CD14-positive monocyte (primary cell): ENCODE measurements around the gene DGKH. TPM values are rescaled to one million over a fixed set of nuclear protein-coding genes. Genes with fewer than 3 reads are reported as not detected.

Experiments used
- DNase-seq, 3 donors: peaks; one replicate each; pipeline ENCODE4 v3.0.0-alpha.2; 2011 to 2022
- H2AFZ ChIP-seq: 2 replicates; pipeline ENCODE4 v1.6.0; 2012; ENCODE audit warnings: mild to moderate bottlenecking, low read depth, low read length, inconsistent platforms; ENCODE audit not compliant: insufficient read depth, poor library complexity, severe bottlenecking
- H3K27ac ChIP-seq, 2 donors: 1 replicate in 1 of 2; 2 replicates in 1 of 2; pipeline ENCODE4 v1.5.1; 2012 to 2013; ENCODE audit warnings: low read length in 2 of 2, control low read depth in 1 of 2, inconsistent platforms in 1 of 2, low read depth in 1 of 2, mild to moderate bottlenecking in 1 of 2
- H3K27me3 ChIP-seq, 2 donors: one replicate each; pipeline versions ENCODE4 v1.6.0 to v1.6.1; 2011 to 2013; ENCODE audit warnings: low read length in 2 of 2; ENCODE audit not compliant: control insufficient read depth in 2 of 2, insufficient read depth in 2 of 2
- H3K36me3 ChIP-seq, 2 donors: replicated peaks in 1 of 2; 1 replicate in 1 of 2; 2 replicates in 1 of 2; pipeline versions ENCODE4 v1.5.1 to v1.6.1; 2012 to 2013; ENCODE audit warnings: low read length in 2 of 2, control low read depth in 1 of 2, inconsistent platforms in 1 of 2, mild to moderate bottlenecking in 1 of 2; ENCODE audit not compliant: insufficient read depth in 2 of 2, control insufficient read depth in 1 of 2
- H3K4me1 ChIP-seq, 2 donors: 1 replicate in 1 of 2; 2 replicates in 1 of 2; pipeline versions ENCODE4 v1.5.1 to v1.6.1; 2012 to 2013; ENCODE audit warnings: low read length in 2 of 2, control low read depth in 1 of 2, inconsistent platforms in 1 of 2, mild to moderate bottlenecking in 1 of 2, moderate library complexity in 1 of 2; ENCODE audit not compliant: insufficient read depth in 2 of 2, control insufficient read depth in 1 of 2
- H3K4me2 ChIP-seq: replicated peaks from 2 replicates; pipeline ENCODE3; 2012; ENCODE audit warnings: low read length, moderate library complexity, mild to moderate bottlenecking; ENCODE audit not compliant: poor library complexity, severe bottlenecking; ENCODE audit errors: extremely low read depth
- H3K4me3 ChIP-seq, 3 experiments: fragments of 200-600 bp in 1 of 3; sonication (generic) in 1 of 3; replicated peaks in 1 of 3; 1 replicate in 2 of 3; 2 replicates in 1 of 3; pipeline ENCODE4 v1.5.1; 2011 to 2013; ENCODE audit warnings: low read length in 3 of 3, mild to moderate bottlenecking in 3 of 3, control low read depth in 2 of 3, low read depth in 2 of 3, inconsistent platforms in 1 of 3, moderate library complexity in 1 of 3
- H3K79me2 ChIP-seq: 2 replicates; pipeline ENCODE4 v1.6.0; 2012; ENCODE audit warnings: mild to moderate bottlenecking, control low read depth, inconsistent platforms, low read length, moderate library complexity; ENCODE audit not compliant: insufficient read depth
- H3K9ac ChIP-seq: 2 replicates; pipeline ENCODE4 v1.6.0; 2017; ENCODE audit warnings: low read length, mild to moderate bottlenecking; ENCODE audit not compliant: insufficient read depth, poor library complexity, severe bottlenecking
- H3K9me3 ChIP-seq, 2 donors: replicated peaks in 1 of 2; 1 replicate in 1 of 2; 2 replicates in 1 of 2; pipeline versions ENCODE4 v1.5.1 to v1.6.1; 2012 to 2013; ENCODE audit warnings: low read length in 2 of 2, control low read depth in 1 of 2; ENCODE audit not compliant: control insufficient read depth in 1 of 2, insufficient read depth in 1 of 2
- H4K20me1 ChIP-seq: 2 replicates; pipeline ENCODE4 v1.6.0; 2012; ENCODE audit warnings: mild to moderate bottlenecking, low read length, control low read depth, moderate library complexity; ENCODE audit not compliant: insufficient read depth
- H3K27ac Mint-ChIP-seq, 7 donors: one replicate each; pipeline ENCODE4 v1.8.0; 2020; ENCODE audit warnings: mild to moderate bottlenecking in 7 of 7, mixed read lengths in 7 of 7, moderate library complexity in 6 of 7, inconsistent platforms in 2 of 7
- H3K27me3 Mint-ChIP-seq, 3 donors: one replicate each; pipeline ENCODE4 v1.8.0; 2021 to 2022; ENCODE audit warnings: low read depth in 3 of 3, mild to moderate bottlenecking in 3 of 3, mixed read lengths in 3 of 3, moderate library complexity in 3 of 3, inconsistent platforms in 1 of 3
- H3K36me3 Mint-ChIP-seq, 2 donors: one replicate each; pipeline ENCODE4 v1.8.0; 2020; ENCODE audit warnings: mixed read lengths in 2 of 2, inconsistent platforms in 1 of 2, mild to moderate bottlenecking in 1 of 2
- H3K4me1 Mint-ChIP-seq: one replicate; pipeline ENCODE4 v1.8.0; 2020; ENCODE audit warnings: mild to moderate bottlenecking, mixed read lengths
- H3K4me3 Mint-ChIP-seq, 2 donors: one replicate each; pipeline ENCODE4 v1.8.0; 2020; ENCODE audit warnings: mild to moderate bottlenecking in 2 of 2, mixed read lengths in 2 of 2, moderate library complexity in 1 of 2
- H3K9me3 Mint-ChIP-seq, 7 donors: one replicate each; pipeline ENCODE4 v1.8.0; 2020 to 2022; ENCODE audit warnings: mixed read lengths in 7 of 7, mild to moderate bottlenecking in 6 of 7, moderate library complexity in 6 of 7, inconsistent platforms in 2 of 7
- WGBS: methylation state at CpG from one replicate; pipeline ENCODE4 v1.1.5; 2013; ENCODE audit warnings: missing lambda C conversion rate; ENCODE audit not compliant: insufficient coverage; 5-methylcytosine and 5-hydroxymethylcytosine counted together
- intact Hi-C, 2 donors: fragments of 100-400 bp; cut with micrococcal nuclease; formaldehyde crosslinking; loops; one replicate each; pipeline versions ENCODE4 v1.15.0 to v1.15.1; 2023
- polyA plus RNA-seq, 3 donors: library from polyadenylated mRNA; depleted of rRNA in 1 of 3; unstranded in 2 of 3; stranded (reverse) in 1 of 3; fragments of 300-500 nt in 2 of 3; fragments of >200 nt in 1 of 3; fragmentation: Illumina TruSeq in 2 of 3; gene quantifications; 1 replicate in 2 of 3; 2 replicates in 1 of 3; pipeline ENCODE4 v1.2.3, GENCODE V29; 2012 to 2021
- TF ChIP-seq, protein P1 (sequence below): fragments of 200-600 bp; IDR thresholded peaks from one replicate; pipeline ENCODE4 v1.8.0; 2022; ENCODE audit warnings: antibody characterized with exemption, mild to moderate bottlenecking

DGKH gene
- polyA plus RNA-seq, 3 donors, result 0.10 to 0.79 (median 0.15) TPM

DNA sequence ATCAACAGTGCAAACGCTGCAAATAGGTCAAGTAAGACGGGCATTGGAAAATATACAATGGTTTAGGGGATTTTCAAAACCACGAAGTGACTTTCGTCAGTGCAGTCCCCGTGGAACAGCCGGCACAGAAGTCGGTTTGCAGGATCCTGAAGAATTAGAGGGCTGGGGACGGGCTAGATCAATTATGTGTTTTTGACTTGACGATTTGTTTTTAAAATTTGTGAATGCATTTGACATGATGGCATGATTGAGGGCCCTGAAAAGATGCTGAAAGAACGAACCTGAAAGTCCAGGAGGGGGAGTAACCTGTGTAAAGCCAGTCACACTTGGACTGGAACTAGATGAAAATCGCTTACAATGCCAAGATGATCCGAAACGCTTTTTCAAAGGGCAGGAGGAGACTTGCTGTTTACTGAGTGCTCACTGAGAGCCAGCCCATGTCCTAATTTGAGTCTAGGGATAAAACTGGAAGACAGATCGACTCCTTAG is 8.9 kb upstream of the DGKH start:
- H3K79me2 ChIP-seq, result no peaks in the 10 kb centered on the region
- 4% methylated on average over 14 of the region's 14 CpGs for WGBS

DNA sequence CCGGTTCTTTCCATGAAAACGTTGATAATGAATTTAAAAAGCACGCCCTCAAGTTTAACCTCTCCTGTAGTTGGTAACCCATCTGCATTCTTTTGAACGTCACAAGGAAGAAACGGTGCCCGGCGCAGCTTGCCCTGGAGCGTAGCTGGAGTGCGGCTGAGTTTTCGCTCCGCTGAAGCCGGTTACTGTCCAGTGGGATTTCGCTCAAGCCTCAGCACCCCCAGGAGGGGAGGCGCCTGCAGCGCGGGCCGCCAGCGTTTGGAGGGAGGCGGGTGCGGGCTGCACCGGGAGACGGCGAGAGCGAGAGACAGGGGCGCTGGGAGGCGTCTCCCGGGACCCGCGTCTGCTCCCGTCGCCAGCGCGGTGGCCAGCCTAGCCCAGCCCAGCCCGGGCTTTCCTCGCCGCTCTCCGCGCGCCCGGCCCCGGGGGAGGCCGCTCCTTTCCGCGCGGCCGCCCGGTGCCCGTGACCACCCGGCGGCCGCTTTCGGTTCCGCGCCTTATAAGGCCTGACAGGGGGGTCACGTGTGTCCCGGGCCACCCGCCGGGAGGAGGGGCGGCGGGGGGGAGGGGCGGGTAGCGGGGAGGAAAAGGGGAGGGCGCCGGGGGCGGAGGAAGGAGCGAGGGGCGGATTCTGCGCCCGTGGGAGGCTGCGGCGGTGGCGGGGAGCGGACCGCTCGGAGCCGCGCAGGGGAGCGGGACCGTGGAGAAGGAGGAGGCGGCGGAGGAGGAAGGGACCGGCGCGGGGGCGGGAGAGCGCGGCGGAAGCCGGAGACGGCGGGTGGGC is 8.3 kb upstream of the DGKH start:
- H3K27ac Mint-ChIP-seq, result peak overlapping the region; percentile 46 to 86 (median 80)
- H3K4me2 ChIP-seq, result peak overlapping the region; percentile 98
- peak; percentile 62 to 78 (median 76) for DNase-seq
- H3K9ac ChIP-seq, result peak overlapping the region; percentile 81
- intact Hi-C loops, result loop anchor here in 1 of 2 donors (10.0 kb wide), 1 partner anchor 375 kb away; no protein-coding TSS in a partner anchor
- H3K27me3 Mint-ChIP-seq, result peaks cover 36 to 63% (median 38%) of the 10 kb centered on the region in 3 donors
- H3K27me3 ChIP-seq, result peaks cover 19 to 61% of the 10 kb centered on the region in 2 donors
- peaks cover 0 to 4% of the 10 kb centered on the region in 2 donors for H3K9me3 ChIP-seq
- peak overlapping the region; percentile 85 to 92 (median 86) for H3K4me3 ChIP-seq
- H4K20me1 ChIP-seq, result no peaks in the 10 kb centered on the region
- peaks cover 18% of the 10 kb centered on the region for H3K4me1 Mint-ChIP-seq
- H3K36me3 Mint-ChIP-seq, result peaks cover 6 to 8% of the 10 kb centered on the region in 2 donors
- H2AFZ ChIP-seq, result peak overlapping the region; percentile 90
- TF ChIP-seq, protein P1, sequence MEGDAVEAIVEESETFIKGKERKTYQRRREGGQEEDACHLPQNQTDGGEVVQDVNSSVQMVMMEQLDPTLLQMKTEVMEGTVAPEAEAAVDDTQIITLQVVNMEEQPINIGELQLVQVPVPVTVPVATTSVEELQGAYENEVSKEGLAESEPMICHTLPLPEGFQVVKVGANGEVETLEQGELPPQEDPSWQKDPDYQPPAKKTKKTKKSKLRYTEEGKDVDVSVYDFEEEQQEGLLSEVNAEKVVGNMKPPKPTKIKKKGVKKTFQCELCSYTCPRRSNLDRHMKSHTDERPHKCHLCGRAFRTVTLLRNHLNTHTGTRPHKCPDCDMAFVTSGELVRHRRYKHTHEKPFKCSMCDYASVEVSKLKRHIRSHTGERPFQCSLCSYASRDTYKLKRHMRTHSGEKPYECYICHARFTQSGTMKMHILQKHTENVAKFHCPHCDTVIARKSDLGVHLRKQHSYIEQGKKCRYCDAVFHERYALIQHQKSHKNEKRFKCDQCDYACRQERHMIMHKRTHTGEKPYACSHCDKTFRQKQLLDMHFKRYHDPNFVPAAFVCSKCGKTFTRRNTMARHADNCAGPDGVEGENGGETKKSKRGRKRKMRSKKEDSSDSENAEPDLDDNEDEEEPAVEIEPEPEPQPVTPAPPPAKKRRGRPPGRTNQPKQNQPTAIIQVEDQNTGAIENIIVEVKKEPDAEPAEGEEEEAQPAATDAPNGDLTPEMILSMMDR, result no peak
- H3K79me2 ChIP-seq, result no peaks in the 10 kb centered on the region
- peak overlapping the region; percentile 90 for H3K4me3 Mint-ChIP-seq
- no peaks in the 10 kb centered on the region for H3K36me3 ChIP-seq
- H3K9me3 Mint-ChIP-seq, result peaks cover 4 to 14% (median 8%) of the 10 kb centered on the region in 7 donors
- peak overlapping the region; percentile 43 to 84 for H3K27ac ChIP-seq
- H3K4me1 ChIP-seq, result peaks cover 20 to 22% of the 10 kb centered on the region in 2 donors
- under 1% methylated on average over 52 of the region's 91 CpGs for WGBS

More for the DNA sequence above, 8.9 kb upstream of the DGKH start:
- Mint-ChIP-seq H3K9me3 (peaks cover 4 to 14% (median 10%) of the 10 kb centered on the region in 7 donors), H3K4me1 (peaks cover 18% of the 10 kb centered on the region), H3K36me3 (peaks cover 6 to 8% of the 10 kb centered on the region in 2 donors), H3K4me3 (peak overlapping the region; percentile 90), H3K27ac (peak overlapping the region; percentile 46 to 86 (median 80)), H3K27me3 (peaks cover 31 to 58% (median 35%) of the 10 kb centered on the region in 3 donors)
- Histone ChIP-seq H3K9me3 (peaks cover under 1 to 4% of the 10 kb centered on the region in 2 donors), H3K27me3 (peaks cover 17 to 55% of the 10 kb centered on the region in 2 donors), H3K4me2 (peak overlapping the region; percentile 98), H3K4me3 (peak overlapping the region; percentile 85 to 92 (median 86)), H3K27ac (peak overlapping the region; percentile 43 to 84), H2AFZ (peak overlapping the region; percentile 90), H3K4me1 (peaks cover 20 to 22% of the 10 kb centered on the region in 2 donors), H3K36me3 (no peaks in the 10 kb centered on the region), H4K20me1 (no peaks in the 10 kb centered on the region), H3K9ac (peak overlapping the region; percentile 81)
- intact Hi-C loops, result no loop called here
- TF ChIP-seq, protein P1, result no peak
- DNase-seq, result peak in 2 of 3 donors; percentile 8 to 11
